GM21360 (cell line): ENCODE measurements around the gene CABLES2.
"Not testable (repeated sequence)": the region's sequence is repeated elsewhere in the genome, so short reads cannot be mapped to it uniquely, and the experiment has no call there.

Experiments used
- ATAC-seq: cut with Tn5 transposase; IDR thresholded peaks from one replicate; pipeline ENCODE4 v1.9.1; 2021; ENCODE audit warnings: mild to moderate bottlenecking, moderate library complexity; ENCODE audit not compliant: unreplicated experiment

CABLES2 gene

GRCh38 chr20:62437496-62437895 is 30.4 kb upstream of the CABLES2 start:
- no peak for ATAC-seq

GRCh38 chr20:62436692-62437091 is 29.6 kb upstream of the CABLES2 start:
- ATAC-seq: no peak

- no peak for ATAC-seq
These were observed 26.8 kb upstream of the CABLES2 start for GRCh38 chr20:62433658-62434497.

- ATAC-seq: no peak
These were observed 23.9 kb upstream of the CABLES2 start for GRCh38 chr20:62430866-62431447.

DNA sequence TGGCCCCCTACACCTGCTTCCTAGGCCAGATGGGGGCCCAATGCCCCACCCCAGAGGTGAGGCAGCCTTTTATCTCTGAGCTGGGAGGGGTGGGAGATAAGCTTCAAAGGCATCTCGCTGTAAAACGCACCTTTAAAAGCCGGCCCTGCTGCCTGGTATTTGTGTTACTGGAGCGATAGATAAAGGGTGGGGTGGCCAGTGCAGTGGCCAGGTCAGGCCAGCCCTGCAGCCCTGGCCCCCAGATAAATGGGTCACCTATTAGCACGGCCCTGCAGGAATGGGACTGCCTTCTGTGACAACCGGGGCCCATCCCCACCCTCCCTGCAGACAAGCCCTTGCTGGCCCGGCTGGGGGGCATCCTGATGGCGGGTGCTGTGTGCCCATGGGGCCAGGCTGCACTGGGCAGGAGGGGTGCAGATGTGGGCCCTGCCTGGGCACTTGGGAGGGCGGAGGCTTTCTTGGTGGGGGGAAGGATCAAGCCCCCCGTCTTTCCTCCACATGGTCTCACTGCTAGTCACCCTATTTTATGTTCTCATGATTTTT is 23.3 kb upstream of the CABLES2 start:
- no peak for ATAC-seq

- ATAC-seq: no peak
These were observed 22.6 kb upstream of the CABLES2 start for GRCh38 chr20:62429455-62430310.

DNA sequence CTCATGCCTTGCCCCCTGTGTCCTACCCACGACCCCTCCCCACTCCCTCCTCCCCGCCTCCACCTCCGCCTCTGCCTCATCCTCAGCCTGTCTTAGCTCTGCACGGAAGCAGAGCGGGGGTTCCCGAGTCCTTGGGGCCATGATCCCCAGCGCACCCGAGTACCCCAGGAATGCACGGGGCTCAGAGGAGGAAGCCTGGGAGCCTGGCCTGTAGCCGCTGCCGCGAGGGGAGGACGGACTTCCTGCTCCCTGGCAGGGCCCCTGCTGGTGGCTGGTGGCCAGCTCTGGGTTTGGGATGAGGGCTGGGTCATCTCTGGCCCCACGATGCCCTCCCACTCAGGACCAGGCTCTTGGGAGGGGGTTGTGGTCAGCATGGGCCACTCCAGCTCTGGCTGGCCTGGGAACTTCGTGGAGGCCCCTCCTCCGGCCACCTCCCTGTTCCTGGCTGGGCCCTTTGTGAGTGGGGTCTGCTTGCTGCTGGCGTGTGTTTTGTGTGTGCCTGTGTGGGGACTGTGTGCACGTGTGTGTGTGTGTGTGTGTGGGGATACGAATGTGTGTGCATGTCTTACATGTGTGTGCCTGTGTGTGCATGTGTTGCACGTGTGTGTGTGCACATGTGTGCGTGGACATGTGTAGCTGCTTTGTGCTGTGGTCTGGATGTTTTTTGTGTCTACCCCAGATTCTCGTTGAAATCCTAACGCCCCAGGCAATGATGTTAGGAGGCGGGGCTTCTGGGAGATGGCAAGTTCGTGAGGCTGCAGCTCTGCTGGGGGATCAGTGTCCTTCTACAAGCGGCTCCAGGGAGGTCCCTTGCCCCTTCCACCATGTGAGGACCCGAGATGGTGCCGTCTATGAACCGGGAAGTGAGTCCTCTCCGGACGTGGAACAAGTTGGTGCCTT is 21.6 kb upstream of the CABLES2 start:
- no peak for ATAC-seq

DNA sequence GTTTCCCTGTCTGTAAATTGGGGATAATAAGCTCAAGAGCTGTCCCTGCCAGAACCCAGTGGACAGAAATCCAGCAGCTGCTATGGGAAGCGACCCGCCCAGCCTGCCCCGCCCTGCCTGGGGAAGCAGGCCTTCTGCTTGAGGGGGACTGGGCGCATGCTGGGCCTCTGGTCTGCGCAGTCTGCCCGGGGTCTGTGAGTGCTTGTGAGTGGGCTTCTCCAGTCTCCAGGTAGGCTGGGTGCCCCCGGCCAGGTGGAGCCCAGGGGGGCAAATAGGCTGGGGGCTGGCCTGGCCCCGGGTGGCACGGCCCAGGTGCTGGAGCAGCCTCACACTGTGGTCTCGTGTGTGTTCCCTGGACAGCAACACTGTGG is 20.9 kb upstream of the CABLES2 start:
- no peak for ATAC-seq

DNA sequence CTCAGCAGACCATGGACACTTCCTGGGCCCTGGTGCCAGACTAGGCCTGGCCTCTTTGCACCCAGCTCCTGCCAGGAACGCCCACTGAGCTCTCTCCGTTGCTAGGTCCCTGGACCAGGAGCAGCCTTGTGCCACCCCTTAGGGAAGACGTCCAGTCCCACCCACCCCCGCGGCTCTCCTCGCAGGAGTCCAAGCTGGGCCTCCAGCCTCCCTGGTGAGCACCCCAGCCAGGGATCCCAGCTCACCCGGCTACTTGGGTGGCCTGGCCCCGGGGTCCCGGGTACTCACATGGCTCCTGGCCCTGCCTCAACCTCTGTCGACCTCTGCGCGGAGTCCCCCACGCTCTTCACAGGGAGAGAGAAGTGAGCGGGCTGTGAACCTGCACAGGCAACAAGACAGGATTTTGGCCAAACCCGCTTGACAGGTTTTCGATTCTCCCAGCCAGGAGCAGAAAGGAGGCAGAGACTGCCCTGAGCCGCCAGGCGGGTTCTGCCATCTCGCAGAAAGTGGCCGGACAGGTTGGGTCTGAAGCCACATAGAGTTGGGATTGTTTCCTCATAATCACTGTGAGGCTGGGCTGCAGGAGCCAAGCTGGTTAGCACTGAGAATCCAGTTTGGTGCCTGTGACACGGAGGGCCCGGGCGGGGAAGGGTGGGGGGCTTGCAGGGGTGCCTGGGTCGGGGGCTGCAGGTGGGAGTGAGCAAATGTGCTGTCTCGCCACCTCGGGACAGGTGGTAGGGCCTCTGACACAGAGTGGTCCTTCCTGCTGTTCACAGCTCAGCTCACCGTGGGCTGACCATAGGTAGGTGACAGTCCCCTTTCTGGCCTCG is 20.3 kb upstream of the CABLES2 start, which contains the start of gene RBBP8NL:
Gene RBBP8NL (minus strand): TSS at position 368 of the 830 bp plus-strand sequence. CDS start 7,892 bp downstream, outside the sequence.
- no peak for ATAC-seq

- ATAC-seq: no peak
These were observed 19.6 kb upstream of the CABLES2 start for GRCh38 chr20:62426699-62427131.

DNA sequence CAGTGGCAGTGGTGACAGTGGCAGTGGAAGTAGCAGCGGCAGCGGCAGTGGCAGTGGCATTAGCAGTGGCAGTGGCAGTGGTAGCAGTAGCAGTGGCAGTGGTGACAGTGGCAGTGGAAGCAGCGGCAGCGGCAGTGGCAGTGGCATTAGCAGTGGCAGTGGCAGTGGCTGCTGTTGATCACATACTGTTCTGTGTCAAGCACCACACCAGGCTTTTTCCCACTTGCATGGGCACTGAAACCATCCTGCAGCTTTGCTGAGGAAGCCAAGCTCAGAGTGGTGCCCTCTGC is 18.9 kb upstream of the CABLES2 start:
- ATAC-seq: not testable (repeated sequence)

GRCh38 chr20:62425281-62426058 is 18.4 kb upstream of the CABLES2 start:
- no peak for ATAC-seq

DNA sequence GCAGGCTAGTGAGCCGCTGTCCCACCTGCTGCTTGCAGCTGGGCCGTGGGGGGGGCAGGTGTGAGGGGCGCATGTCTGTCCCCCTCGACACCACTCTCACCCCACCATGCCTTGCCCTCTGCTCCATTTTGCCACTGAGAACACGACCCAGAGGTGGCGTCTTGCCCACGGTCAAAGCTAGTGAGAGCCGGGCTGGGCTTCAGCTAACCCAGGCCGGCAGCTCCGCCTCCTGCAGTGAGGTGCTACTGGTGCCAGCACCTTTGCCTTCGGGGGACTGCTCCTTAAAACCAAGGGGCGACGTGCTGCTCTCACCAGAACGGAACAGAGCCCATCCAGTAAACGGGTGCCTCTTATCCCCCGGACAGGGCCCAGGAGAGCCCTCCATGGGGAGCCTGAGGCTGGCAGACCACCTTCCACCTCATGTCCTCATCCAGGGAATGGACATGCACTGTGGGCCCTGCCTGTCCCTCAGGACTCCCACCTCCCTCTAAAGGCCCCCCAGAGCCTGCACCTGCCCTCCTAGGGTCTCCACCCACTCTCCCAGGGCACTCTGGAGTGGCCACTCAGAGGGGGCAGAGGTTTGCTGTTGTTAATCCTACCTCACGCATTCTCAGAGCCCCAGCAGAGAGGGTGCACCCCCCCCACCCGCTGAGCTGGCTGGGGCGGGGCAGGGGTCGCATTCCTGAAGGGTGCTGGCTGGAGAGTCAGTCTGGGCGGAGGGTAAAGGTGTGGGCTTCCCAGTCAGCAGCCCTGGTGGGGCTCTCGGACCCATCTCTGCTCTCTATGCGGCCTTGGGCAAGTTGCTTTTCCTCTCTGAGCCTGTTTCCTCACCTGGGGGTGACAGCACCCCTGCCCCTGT is 17.4 kb upstream of the CABLES2 start:
- no peak for ATAC-seq

GRCh38 chr20:62423326-62423706 is 16.2 kb upstream of the CABLES2 start:
- no peak for ATAC-seq

GRCh38 chr20:62422636-62423325 is 15.7 kb upstream of the CABLES2 start:
- ATAC-seq: no peak

- no peak for ATAC-seq
These were observed 14.6 kb upstream of the CABLES2 start for GRCh38 chr20:62421716-62421990.
